Stimulated activated CD4-positive, alpha-beta T cell treated with anti-CD3 and anti-CD28 coated beads, TNF-alpha, amount 100 ng/mL, for 48 hours (primary cell): ENCODE results near the gene POLR2F.

Experiments used
- DNase-seq, 3 donors: peaks; one replicate each; pipeline ENCODE4 v3.0.0-alpha.2; 2020; ENCODE audit warnings: low read depth in 3 of 3

Gene POLR2F

GRCh38 chr22:37953437-37954179 is at the start of gene POLR2F, which contains the start of gene C22orf23:
Gene POLR2F (plus strand): TSS chr22:37953699. CDS start chr22:37953788, 89 bp downstream.
Gene C22orf23 (minus strand): TSS chr22:37953601. CDS start chr22:37953149, 452 bp downstream.
- DNase-seq = peak; percentile 91 to 94 (median 94)

DNA sequence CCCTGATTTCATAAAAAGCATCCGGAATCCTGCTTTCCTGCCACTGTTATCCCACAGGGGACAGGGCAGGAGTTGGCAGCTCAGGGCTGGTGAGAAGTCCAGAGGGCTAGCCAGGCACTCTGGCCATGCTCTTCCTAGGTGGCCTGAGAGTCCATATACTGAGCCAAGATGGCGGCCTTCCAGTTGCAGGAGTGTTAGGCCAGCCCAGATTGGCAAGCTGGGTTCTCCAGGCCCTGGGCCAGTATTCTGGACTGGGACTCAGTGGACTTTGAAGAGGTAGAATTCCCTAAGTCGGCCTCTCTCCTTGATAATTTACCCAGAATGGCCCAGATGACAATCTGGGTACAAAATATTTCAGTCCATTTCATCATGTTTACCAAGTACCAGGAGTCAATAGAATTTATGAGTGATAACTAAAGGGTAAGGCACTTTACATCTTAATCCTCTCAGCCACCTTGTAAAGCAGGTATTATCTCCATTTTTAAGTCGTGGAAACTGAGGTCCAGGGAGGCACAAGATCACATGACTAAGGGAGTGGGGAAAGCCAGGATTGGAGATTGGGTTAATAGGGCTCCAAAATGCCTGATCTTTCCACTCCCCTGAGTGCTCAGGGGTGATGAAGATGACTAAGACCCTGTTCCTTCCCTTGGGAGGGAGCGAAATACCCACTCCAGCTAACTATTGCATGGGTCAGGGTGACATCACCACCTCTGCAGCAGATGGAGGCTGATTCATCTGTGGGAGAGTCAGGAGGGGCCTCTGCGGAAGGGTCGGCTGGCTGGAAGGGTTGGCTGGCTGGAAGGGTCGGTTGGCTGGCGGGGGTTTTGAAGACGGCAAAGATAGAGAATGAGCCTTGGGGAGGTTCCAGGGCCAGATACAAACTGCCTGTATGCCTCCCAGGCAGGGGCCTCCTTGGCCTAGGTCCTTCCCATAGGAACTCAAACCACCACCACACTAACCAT is 48.6 kb upstream of the POLR2F start:
- DNase-seq = no peak

GRCh38 chr22:37905534-37906363 is 47.8 kb upstream of the POLR2F start, which contains the start of gene MICALL1:
Gene MICALL1 (plus strand): TSS chr22:37906297. CDS start chr22:37906423, 126 bp downstream.
- DNase-seq = peak in 2 of 3 donors; percentile 43 to 67

DNA sequence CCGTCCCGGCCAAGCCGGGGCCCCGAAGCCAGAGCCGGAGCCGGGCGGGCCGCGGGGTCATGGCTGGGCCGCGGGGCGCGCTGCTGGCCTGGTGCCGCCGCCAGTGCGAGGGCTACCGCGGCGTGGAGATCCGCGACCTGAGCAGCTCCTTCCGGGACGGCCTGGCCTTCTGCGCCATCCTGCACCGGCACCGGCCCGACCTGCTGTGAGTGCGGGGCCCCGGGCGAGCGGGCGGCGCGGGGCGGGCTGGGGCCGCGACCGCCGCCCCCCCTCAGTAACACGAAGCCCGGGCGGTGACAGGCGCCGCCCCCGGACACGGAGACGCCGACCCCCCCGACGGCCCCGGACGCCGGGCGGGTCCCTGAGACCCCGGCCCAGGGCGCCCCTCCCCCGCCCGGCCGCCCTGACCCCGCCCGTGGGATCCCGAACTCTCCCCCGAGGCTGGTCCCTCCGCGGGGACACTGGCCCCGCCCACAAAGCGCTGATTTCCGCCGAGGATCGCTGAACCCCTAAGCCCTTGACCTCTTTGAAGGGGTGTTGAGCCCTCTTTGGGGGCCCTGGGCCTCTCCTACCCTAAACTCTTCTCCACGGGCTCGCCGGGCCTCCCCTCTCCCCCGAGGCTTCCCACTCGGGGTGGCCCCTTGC is 47.0 kb upstream of the POLR2F start:
- DNase-seq = no peak

GRCh38 chr22:37907036-37907954 is 46.2 kb upstream of the POLR2F start:
- no peak for DNase-seq

DNA sequence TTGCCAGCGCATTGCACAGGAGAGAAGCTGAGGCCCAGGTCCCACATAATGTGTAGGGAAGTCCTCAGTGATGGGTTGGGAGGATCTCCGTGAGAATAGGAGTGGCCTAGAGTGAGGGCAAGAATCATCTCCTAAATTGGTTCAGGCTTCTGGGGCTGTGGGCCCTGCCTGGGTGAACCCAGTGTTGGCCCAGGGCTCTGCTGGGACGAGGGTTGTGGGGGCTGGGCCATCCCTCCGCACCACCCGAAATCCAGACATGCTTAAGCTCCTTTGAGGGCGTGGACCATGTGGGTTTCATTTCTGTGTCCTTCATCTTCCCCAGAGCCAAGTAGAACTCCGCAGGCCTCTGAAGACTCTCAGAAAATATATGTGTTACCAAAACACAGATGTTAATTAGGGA is 43.7 kb upstream of the POLR2F start:
- DNase-seq = no peak

GRCh38 chr22:37910890-37911672 is 42.4 kb upstream of the POLR2F start:
- no peak for DNase-seq

DNA sequence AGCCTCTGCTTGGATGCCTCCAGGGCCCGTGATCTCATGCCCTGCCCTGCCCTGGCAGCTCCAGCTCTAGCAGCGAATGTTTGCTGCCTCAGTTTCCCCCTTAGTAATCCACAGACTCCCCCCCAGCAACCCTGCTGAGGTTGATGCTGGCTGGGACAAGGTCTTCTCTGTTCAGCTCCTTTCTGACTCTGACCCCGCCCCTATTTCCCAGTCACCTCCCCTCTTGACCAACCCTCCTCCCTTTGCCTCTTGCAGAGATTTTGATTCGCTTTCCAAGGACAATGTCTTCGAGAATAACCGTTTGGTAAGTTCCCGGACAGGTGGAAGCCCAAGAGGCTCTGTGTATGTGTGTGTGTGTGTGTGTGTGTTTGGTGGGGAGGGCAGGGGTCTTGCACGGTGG is 41.8 kb upstream of the POLR2F start:
- no peak for DNase-seq

DNA sequence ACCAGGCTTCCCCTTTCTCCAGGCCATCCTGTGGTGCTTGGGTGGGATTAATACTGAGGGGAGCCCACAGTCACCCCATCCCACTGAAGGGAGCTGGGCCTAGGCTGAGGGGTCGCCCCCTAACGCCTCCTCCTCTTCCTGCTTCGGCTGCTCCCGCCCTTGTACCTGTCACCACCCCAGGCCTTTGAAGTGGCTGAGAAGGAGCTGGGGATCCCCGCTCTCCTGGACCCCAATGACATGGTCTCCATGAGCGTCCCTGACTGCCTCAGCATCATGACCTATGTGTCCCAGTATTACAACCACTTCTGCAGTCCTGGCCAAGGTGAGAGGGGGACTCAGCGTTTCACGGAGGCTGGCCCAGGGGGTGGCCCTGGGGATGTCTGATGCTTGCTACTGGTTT is 41.3 kb upstream of the POLR2F start:
- DNase-seq = no peak

DNA sequence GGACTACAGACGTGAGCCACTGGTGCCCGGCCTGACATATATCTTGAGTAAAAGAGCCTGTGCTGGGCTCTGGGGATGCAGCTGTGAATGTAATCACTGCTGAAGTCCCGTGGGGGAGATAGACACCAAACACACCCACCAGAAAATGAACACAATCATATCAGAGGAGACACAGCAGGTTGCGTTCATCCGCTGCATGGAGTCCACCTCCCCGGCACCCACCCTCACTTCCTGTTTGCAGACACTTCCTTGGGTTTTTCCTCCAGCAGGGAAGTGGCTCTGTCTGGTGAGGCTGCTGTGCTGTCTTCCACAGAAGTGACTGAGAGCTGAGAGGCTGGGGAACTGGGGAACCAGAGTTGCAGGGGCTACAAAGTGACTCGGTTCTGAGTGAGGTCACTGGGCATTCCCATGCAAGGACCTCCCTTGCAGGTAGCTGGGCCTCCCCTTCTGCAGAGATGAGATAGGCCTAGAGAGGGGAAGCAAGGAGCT is 40.2 kb upstream of the POLR2F start:
- DNase-seq = no peak

DNA sequence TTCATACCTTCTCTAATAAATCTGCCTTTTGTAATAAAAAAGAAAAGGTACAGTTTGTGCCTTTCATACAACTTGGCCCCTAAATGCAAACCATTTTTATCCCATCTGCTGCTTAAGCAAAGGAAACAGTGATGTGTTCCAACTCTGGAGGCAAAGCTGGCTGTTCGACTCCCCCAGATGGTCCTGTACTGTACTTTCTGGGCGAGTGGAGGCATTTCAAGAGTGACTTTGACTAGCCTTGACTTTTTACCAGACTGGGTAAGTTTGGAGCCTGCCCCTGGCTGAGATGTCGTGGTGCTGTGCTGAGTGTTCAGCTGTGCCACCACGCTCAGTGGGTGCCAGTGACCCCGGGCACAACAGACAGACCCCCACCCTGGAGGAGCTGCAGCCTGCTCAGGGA is 37.2 kb upstream of the POLR2F start:
- no peak for DNase-seq

GRCh38 chr22:37917874-37918548 is 35.5 kb upstream of the POLR2F start:
- DNase-seq = no peak

DNA sequence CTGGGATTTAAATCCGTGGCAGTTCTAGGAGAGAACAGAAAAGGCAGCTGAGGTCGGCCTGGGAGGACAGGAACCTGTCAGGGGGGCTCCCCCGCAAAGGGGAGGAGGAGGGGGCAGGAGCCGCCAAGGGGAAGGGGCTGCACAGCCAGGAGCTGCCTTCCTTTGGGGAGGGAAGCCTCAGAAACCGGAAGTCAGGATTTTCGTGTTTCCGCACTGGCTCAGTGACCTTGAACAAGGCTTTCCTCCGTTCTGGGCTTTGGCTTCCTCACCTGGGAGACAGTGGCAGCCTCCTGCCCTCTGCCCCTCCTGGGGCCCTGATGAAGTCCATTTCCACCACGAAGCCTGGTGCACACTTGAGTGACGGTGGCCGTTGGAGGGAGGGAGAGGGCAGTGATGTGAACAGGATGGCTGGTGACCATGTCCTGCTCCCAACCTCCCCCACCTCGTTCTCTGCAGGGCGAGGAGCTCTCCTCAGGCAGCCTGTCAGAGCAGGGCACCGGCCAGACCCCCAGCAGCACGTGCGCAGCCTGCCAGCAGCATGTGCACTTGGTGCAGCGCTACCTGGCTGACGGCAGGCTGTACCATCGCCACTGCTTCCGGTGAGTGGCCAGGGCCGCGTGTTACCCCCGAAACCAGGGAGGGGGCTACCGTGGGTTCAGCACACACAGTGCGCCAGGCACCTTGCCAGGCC is 34.8 kb upstream of the POLR2F start:
- DNase-seq = no peak

DNA sequence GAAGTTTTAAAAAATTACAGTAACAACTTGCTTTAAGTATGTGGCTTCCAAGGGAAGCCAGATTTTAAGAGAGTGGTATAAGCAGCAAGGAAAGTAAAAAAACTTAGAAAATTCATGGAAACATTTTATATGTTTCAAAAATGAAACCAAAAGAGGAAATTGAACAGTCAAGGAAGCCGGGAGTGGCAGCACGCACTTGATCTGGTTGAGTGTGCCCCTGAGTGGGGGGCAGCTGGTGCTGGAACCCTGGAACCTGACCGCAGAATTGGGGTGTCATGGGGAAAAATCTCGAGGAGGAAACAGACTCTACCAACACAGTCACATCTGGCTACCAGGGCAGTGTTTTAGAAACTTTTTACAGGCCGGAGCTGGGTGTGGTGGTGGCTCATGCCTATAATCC is 33.4 kb upstream of the POLR2F start:
- DNase-seq = no peak

- no peak for DNase-seq
Measured at GRCh38 chr22:37922191-37922590, 31.3 kb upstream of the POLR2F start.

DNA sequence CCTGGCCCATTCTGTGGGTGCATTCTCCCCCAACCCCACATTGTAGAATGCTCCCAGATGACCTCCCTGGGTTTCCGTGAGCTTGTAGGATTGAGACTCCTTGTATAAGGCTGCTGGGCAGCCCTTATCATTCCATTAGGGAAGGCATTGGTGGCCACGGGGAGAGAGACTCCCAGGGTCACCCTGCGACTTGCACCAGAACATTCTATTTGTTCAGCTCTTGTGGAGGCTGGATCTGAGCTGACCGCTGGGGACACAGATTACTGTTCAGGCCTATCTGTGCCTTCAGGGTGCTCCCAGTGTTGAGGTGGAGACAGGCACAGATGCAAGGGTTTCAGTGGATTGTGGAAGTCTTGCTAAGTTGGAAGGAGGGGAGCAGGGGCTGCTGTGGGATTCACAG is 29.6 kb upstream of the POLR2F start:
- no peak for DNase-seq

DNA sequence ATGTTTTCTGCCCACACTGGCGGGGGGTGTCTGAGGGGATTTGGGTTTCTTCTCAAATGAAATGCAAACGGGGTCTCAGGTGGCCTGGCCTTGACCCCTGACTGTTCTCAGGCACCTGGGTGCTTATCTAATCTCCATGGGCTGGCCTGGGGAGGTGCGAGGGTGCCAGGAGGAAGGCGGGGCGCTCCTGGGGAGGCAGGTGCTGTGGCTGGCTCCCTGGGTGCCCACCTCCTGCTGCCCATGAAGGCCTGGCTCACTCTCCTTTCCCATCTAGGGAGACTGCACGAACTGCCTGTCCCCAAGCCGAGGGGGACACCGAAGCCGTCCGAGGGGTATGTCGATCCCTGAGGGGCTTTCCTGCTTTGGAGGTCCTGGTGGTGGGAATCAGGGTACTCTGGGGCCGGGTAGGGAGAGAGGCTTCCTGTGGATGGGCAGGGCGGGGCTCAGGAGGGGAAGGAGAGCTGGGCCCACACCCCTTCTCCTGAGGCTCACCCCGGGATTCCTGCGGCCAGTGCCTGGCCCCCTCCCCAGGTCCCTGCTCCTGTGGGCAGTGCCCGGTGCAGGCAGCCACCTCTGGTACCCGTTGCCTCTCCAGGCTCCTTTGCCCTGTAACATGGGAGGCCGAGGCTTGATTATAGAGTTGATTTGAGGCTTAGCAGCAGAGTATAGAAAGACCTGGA is 29.0 kb upstream of the POLR2F start:
- DNase-seq = no peak
